HepG2 (cell line): ENCODE data around the gene RING1. TPM values are rescaled to one million over a fixed set of nuclear protein-coding genes. Genes with fewer than 3 reads are reported as not detected.

ENCODE experiments used
- ELF3 ChIP-seq: IDR thresholded peaks from 2 replicates; pipeline ENCODE4 v1.6.1; 2016; ENCODE audit warnings: missing genetic modification reagents, missing compliant biosample characterization
- HNF1A ChIP-seq, 2 experiments: sonication (generic) in 1 of 2; formaldehyde crosslinking in 1 of 2; IDR thresholded peaks; 2 replicates each; pipeline versions ENCODE4 v1.4.0 to v1.6.1; 2016 to 2020; ENCODE audit warnings: borderline replicate concordance in 1 of 2, low read depth in 1 of 2, mild to moderate bottlenecking in 1 of 2, missing genetic modification reagents in 1 of 2
- HNRNPL ChIP-seq: fragments of 200-400 bp; formaldehyde crosslinking; IDR thresholded peaks from 2 replicates; pipeline ENCODE4 v1.6.1; 2017; ENCODE audit warnings: mild to moderate bottlenecking, low read depth, low read length
- MAZ ChIP-seq, 2 experiments: sonication (generic) in 1 of 2; formaldehyde crosslinking in 1 of 2; IDR thresholded peaks; 2 replicates each; pipeline versions ENCODE4 v1.5.0 to v1.6.1; 2012 to 2020; ENCODE audit warnings: low read depth in 2 of 2, mild to moderate bottlenecking in 2 of 2, borderline replicate concordance in 1 of 2, improper control_type of control experiment in 1 of 2, low read length in 1 of 2, missing genetic modification reagents in 1 of 2, moderate library complexity in 1 of 2
- NBN ChIP-seq: fragments of 450-650 bp; conservative IDR thresholded peaks from 2 replicates; pipeline ENCODE4 v1.6.1; 2017
- NR2F1 ChIP-seq, 2 experiments: fragments of 450-650 bp in 1 of 2; formaldehyde crosslinking in 1 of 2; IDR thresholded peaks; 2 replicates each; pipeline versions ENCODE4 v1.5.0 to v1.6.1; 2016 to 2020; ENCODE audit warnings: mild to moderate bottlenecking in 1 of 2, missing compliant biosample characterization in 1 of 2, missing genetic modification reagents in 1 of 2, moderate library complexity in 1 of 2
- RARA ChIP-seq: IDR thresholded peaks from 2 replicates; pipeline ENCODE4 v1.6.1; 2016; ENCODE audit warnings: missing genetic modification reagents, missing compliant biosample characterization
- ZSCAN31 ChIP-seq: sonication (generic); formaldehyde crosslinking; IDR thresholded peaks from 2 replicates; pipeline ENCODE4 v1.5.0; 2020; ENCODE audit warnings: low read depth, mild to moderate bottlenecking, missing genetic modification reagents
- polyA plus RNA-seq, 8 experiments: library from polyadenylated mRNA; depleted of rRNA in 3 of 8; stranded (reverse) in 7 of 8; unstranded in 1 of 8; fragments of >200 nt; fragmentation: Illumina TruSeq in 4 of 8; extraction: Trizol in 4 of 8; gene quantifications; 2 replicates each; pipeline versions ENCODE4 v1.2.1 to v1.2.3, GENCODE V29; 2011 to 2016; ENCODE audit warnings: low read depth in 4 of 8, missing spikeins in 1 of 8, mixed read lengths in 1 of 8; ENCODE audit not compliant: insufficient read depth in 1 of 8
- total RNA-seq, 5 experiments: library from RNA; depleted of rRNA; stranded (reverse); fragments of >200 nt; fragmentation: Illumina TruSeq; extraction: Trizol; gene quantifications; 2 replicates each; pipeline ENCODE4 v1.2.3, GENCODE V29; 2016; ENCODE audit warnings: low read depth in 1 of 5
- TF ChIP-seq, protein P1 (sequence below): sonication (generic); formaldehyde crosslinking; IDR thresholded peaks from 2 replicates; pipeline ENCODE4 v1.8.0; 2022; ENCODE audit warnings: mild to moderate bottlenecking, missing genetic modification reagents, borderline replicate concordance
- TF ChIP-seq, protein P2 (sequence below): sonication (generic); formaldehyde crosslinking; IDR thresholded peaks from 2 replicates; pipeline ENCODE4 v1.9.0; 2022; ENCODE audit warnings: missing genetic modification reagents, mild to moderate bottlenecking, borderline replicate concordance

The RING1 gene
- total and polyA plus RNA-seq, 2 of the 13 experiments (the other 11 are each of a cell fraction or from before 2014, with no cell fraction given), result 23.9 to 33.6 TPM

DNA sequence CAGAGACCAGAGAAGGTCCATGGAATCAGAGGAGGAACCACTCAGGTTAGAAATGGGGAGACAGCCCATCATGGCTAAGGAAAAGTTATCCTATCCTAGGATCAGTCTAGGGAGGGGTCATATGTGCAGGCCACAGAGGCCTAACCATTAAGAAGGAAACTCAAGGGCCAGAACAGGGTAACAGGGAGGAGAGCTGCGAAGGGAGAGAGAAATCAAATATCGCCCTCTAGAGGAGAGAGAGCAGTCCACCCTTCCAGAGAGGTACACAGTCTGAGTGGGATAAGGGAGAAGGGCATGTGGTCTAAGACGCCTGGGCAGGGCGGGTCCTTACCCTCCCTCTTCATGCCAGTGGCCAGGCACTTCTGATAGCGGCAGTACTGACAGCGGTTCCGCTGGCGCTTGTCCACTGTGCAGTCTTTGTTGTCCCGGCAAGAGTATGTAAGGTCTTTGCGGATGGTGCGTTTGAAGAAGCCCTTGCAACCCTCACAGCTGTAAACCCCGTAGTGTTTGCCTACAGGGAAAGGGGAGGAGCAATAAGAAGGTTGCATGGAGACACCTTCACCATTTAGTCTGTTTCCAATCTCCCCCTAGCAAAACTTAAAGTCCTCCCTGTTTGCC is 10.8 kb upstream of the RING1 start (continued):
- TF ChIP-seq, protein P1, sequence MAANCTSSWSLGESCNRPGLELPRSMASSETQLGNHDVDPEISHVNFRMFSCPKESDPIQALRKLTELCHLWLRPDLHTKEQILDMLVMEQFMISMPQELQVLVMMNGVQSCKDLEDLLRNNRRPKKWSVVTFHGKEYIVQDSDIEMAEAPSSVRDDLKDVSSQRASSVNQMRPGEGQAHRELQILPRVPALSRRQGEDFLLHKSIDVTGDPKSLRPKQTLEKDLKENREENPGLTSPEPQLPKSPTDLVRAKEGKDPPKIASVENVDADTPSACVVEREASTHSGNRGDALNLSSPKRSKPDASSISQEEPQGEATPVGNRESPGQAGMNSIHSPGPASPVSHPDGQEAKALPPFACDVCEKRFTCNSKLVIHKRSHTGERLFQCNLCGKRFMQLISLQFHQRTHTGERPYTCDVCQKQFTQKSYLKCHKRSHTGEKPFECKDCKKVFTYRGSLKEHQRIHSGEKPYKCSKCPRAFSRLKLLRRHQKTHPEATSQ (CRISPR knock-in tag), result no peak
- TF ChIP-seq, protein P2, sequence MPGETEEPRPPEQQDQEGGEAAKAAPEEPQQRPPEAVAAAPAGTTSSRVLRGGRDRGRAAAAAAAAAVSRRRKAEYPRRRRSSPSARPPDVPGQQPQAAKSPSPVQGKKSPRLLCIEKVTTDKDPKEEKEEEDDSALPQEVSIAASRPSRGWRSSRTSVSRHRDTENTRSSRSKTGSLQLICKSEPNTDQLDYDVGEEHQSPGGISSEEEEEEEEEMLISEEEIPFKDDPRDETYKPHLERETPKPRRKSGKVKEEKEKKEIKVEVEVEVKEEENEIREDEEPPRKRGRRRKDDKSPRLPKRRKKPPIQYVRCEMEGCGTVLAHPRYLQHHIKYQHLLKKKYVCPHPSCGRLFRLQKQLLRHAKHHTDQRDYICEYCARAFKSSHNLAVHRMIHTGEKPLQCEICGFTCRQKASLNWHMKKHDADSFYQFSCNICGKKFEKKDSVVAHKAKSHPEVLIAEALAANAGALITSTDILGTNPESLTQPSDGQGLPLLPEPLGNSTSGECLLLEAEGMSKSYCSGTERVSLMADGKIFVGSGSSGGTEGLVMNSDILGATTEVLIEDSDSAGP, result peak; percentile 0; the same call in 1 of the 2 replicates
- 0 out of 2 replicates have a peak, but pooled peaks have one; percentile 35 for TF ChIP-seq HNRNPL
- peak; percentile 37; the same call in 1 of the 2 replicates for TF ChIP-seq RARA (CRISPR knock-in tag)
- TF ChIP-seq HNF1A (IDR thresholded peaks at IDR 0.05; ENCODE audit: low read depth), result no peak
- TF ChIP-seq HNF1A (CRISPR knock-in tag; IDR thresholded peaks at IDR 0.05; ENCODE audit: borderline replicate concordance), result peak; percentile 39; the same call in 1 of the 2 replicates
- TF ChIP-seq NBN, result no peak
- 0 out of 2 replicates have a peak, but pooled peaks have one; percentile 41 for TF ChIP-seq MAZ (IDR thresholded peaks at IDR 0.05; ENCODE audit: borderline replicate concordance, low read depth, low read length)
- TF ChIP-seq MAZ (CRISPR knock-in tag; IDR thresholded peaks at IDR 0.05; ENCODE audit: low read depth), result 0 out of 2 replicates have a peak, but pooled peaks have one; percentile 19
- 0 out of 2 replicates have a peak, but pooled peaks have one; percentile 18 for TF ChIP-seq ZSCAN31
- TF ChIP-seq NR2F1 (CRISPR knock-in tag; IDR thresholded peaks at IDR 0.05), result 0 out of 4 replicates have a peak, but pooled peaks of 1 of the 2 experiments have one; percentile 10
- peak; percentile 63; the same call in 1 of the 2 replicates for TF ChIP-seq ELF3 (CRISPR knock-in tag)
